GM21717 (cell line): Measurements from ENCODE around the gene KDM3A.
"Not testable (repeated sequence)": the region's sequence is repeated elsewhere in the genome, so short reads cannot be mapped to it uniquely, and the experiment has no call there.

Experiments used
- ATAC-seq: cut with Tn5 transposase; IDR thresholded peaks from one replicate; pipeline ENCODE4 v1.9.1; 2021; ENCODE audit warnings: mild to moderate bottlenecking, moderate library complexity; ENCODE audit not compliant: unreplicated experiment

Gene KDM3A

DNA sequence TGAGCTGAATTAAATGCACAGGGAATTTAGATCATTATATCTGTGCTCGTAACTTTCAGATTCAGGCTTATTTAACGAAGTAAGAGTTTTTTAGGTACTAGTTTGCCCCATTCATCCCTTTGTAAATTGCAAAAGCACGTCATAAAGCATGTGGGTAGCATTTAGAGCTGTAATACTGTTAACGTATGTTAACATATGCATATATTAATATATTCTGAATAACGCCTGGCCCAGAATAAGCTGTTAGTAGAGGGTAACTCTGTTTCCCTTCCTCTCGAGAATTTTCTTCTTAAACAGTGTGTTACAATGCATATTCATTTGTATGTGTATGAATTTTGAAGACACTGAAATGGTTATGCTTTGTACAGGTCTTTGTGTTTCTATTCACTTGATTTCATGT, 30.5 kb downstream of the KDM3A start:
- no peak for ATAC-seq

GRCh38 chr2:86476092-86476491, 34.9 kb downstream of the KDM3A start:
- ATAC-seq: no peak

GRCh38 chr2:86476918-86477317, 35.7 kb downstream of the KDM3A start:
- ATAC-seq: no peak

- ATAC-seq: no peak
Measured at GRCh38 chr2:86477349-86477748, 36.2 kb downstream of the KDM3A start.

- no peak for ATAC-seq
Measured at GRCh38 chr2:86480105-86480504, 38.9 kb downstream of the KDM3A start.

DNA sequence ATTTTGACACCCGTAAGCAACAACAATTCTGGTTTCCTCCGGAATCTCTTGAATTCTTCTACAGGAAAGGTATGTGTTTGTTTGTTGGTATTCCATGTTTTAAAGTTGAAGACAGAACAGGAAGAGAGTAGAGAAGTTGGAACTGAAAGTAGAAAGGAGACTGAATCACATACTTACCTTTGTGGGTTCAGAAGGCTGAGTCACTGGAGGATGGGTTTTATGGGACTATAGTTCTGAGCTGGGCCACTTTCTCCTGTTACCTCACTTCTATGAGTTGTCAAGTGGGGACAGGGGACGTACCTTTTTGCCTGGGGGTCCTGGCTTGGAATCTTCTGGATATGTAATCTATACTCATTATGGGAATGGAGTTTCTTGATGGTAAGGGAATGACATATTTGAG, 40.9 kb downstream of the KDM3A start:
- ATAC-seq: no peak

- no peak for ATAC-seq
Measured at GRCh38 chr2:86484385-86484784, 43.2 kb downstream of the KDM3A start.

- ATAC-seq: no peak
Measured at GRCh38 chr2:86485103-86485502, 43.9 kb downstream of the KDM3A start.

GRCh38 chr2:86485802-86486201, 44.6 kb downstream of the KDM3A start:
- ATAC-seq: no peak

DNA sequence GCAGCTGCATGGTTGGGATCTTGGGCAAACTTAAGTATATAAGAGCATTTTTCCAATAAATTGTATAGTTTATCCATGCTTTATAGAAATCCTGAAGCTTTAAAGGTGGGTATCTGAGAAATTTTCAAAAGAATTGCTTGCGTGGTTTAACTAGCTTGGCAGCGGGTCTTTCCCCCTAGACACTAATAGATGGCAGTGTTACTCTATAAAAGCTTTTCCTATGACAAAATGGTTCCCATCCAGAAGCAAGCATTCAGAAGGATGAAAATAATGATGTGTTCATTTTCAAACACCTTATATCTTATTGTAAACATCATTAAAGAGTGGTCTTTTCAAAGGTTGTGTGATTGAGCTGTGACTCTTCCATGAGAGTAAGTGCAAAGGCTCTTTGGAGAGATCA, 45.9 kb downstream of the KDM3A start:
- no peak for ATAC-seq

DNA sequence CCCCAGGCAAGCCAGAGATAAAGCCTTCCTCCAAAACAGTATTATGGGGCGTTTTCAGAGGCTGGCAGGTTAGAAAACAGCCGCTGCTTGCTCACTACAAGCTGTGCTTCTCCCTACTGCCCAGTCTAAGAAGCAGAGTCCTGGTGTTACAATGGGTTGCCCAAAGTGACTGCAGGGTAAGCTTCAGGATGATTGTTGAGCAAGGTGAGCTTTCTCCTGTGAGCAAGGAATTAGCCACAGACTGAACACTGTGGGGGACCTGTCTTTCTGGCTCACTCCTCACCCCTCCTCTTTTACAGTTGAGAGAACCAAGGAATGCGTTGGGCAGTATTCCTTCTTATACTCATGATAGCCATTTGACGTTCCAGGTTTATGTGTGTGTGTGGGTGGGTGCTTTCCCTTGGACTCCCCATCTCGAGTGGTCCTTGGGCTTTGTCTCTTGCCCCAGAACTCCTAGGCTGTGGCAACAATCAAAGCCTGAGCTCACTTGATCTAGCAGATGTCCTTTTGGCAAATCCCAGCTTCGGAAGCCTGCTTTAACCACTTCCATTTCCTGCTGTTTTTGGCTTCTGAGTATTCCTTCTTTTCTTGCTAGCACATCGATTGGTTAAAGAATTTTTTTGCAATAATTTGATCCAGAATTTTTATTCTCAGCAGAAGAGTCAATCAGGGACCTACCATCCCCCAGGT, 47.5 kb downstream of the KDM3A start:
- ATAC-seq: no peak

GRCh38 chr2:86489542-86489941, 48.4 kb downstream of the KDM3A start:
- no peak for ATAC-seq

DNA sequence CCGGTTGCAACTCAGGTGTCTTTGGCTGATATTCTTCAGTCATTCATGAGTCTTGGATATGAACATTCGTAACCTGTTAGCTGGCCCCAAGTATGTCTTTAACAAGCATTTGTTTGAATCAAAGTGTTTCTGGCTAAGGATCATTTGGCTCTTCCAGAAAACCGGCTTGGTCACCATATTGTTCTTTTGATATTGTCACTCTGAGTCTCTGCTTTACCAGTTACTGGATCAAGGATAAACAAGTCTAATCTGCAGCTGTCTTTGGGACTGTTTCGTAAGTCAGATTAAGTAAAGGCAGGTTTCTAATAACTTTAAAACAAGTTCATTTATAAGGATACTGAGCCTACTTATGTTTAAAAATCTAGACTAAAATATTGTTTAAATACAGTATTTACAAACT, 49.1 kb downstream of the KDM3A start:
- no peak for ATAC-seq

- ATAC-seq: no peak
Measured at GRCh38 chr2:86491088-86491487, 49.9 kb downstream of the KDM3A start.

- no peak for ATAC-seq
Measured at GRCh38 chr2:86492048-86492453, 50.9 kb downstream of the KDM3A start.

DNA sequence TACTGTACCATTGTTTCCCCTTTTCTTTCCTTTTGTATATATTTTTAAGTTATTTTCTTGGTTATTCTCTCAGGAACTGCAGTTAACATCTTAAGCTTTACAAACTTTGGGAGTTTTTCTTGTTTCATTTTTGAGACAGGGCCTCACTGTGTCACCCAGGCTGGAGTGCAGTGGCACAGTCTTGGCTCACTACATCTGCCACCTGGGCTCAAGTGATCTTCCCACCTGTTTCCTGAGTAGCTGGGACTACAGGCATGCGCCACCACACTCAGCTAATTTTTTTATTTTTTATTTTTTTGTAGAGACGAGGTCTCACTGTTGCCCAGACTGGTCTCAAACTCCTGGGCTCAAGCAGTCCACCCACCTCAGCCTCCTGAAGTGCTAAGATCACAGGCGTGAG, 55.2 kb downstream of the KDM3A start:
- ATAC-seq: not testable (repeated sequence)

GRCh38 chr2:86498468-86499260, 57.5 kb downstream of the KDM3A start:
- no peak for ATAC-seq

DNA sequence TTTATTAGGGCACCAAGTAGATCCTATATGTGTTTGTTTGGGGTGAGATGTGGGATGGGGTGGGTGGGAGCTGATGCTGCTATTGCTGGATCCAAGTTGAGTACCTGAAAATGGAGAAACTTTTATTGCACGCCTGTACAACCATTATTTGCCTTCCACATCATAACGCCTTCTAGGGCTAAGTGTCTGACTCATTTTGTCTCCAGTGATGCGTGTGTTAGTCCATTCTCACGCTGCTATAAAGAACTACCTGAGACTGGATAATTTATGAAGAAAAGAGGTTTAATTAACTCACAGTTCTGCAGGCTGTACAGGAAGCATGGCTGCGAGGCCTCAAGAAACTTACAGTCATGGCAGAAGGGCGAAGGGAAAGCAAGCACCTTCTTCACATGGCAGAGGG, 58.2 kb downstream of the KDM3A start:
- ATAC-seq: no peak

DNA sequence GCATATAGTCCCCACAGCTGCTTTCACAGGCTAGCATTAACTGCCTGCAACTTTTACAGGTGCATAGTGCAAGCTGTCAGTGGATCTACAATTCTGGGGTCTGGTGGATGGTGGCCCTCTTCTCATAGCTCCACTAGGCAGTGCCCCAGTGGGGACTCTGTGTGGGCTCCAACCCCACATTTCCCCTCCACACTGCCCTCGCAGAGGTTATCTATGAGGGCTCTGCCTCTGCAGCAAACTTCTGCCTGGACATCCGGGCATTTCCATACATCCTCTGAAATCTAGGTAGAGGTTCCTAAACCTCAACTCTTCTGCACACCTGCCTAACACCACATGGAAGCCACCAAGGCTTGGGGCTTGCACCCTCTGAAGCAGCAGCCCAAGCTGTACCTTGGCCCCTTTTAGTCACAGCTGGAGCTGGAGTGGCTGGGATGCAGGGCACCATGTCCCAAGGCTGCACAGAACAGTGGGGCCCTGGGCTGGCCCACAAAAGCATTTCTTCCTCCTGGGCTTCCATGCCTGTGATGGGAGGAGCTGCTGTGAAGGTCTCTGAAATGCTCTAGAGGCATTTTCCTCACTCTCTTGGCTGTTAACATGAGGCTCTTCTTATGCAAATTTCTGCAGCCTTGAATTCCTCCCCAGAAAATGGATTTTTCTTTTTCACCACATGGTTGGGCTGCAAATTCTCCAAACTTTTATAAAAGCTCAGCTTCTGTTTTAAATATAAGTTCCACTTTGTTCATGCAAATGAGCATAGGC, 59.3 kb downstream of the KDM3A start:
- no peak for ATAC-seq

DNA sequence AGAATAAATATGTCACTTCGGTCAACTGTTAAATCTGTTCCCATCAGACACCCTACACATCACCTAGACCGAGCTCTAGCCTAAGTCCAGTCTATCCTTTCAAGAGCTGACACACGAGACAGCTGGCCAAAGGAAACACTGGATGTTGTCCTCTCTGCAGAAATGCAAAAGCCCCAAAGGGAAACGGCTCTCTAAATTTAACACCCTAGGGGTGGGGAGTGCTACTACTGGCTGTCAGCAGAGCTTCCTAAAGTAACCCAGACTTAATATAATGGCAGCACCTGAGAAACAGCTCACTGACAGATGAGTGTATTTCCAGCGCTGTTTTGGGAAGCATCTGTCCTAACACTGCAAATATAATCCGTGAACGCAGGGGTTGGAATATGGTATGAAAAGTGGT, 66.4 kb downstream of the KDM3A start:
- ATAC-seq: no peak

DNA sequence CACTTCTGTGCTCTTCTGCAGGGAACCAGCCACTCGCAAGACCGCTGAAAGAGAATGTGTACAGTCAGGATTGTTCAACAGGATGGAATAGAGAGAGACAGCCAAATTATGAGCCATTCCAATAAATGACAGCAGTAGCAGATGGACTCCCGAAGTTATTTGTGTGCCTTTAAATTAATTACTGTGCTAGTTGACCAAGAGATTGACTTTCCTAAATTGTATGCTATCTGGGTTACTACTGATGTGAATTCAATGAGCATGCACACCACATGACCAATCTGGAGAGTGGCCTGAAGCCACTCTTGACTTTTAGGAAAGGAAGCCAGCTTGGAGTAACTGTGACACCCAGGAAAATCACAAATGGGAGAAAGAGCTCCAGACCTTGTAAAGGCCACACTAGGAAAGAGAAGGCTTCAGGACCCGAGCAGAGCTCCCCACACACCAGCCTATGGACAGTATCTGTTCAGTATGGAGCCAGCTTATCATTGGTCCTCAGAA, 69.3 kb downstream of the KDM3A start:
- no peak for ATAC-seq

DNA sequence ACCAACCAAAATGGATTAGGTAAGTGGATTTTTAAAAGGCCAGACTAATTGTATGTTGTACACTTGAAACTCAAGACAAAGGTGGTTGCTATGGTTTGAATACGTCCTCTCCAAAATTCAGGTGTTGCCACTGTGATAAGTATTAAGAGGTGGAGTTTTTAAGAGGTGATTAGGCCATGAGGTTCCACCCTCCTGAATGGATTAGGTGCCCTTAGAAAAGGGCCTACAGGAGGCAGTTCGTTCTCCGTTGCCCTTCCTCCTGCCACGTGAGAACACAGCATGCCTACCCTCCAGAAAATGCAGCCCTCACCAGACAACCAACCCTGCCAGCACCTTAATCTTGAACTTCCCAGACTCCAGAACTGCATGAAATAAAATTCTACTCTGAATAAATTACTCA, 70.9 kb downstream of the KDM3A start:
- no peak for ATAC-seq
